ENCODE results near the gene ZSCAN21.

The ZSCAN21 gene

DNA sequence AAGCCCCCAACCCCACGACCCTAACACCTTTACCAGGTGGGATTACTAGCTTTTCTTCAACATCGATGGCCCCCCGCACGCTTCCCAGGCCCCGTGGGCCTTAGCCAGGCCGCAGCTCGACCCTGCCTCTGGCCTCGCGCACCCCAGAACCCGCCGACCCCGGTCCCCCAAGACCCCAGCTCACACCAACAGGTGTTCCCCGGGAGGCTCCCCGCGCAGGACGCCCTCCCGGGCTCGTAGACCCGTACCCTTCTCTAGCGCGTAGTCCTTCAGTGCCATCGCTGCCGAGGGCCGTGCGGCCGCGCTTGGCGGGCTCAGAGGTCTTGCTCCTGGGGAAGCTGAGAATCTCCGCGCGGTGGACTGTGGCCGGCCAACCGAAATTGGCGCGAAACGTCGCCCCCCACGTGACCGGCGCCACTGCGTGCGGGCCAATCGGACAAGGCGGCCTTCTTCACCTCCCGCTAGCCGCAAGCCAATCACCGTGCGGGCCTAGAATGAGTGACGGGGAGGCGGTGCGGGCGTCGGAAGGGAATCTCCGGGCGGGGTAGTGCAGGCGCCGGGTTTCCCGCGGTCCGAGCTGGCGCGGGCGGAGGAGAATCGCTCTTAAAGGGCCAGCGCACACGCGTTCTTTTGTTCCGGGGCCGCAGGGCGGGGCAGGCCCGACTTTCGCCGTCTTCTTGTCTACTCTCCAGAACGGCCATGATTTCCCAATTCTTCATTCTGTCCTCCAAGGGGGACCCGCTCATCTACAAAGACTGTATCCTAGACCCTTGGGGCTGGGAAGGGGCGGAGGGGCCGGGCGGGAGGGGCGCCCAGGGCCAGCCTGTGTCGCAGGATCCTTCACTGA, 51.7 kb downstream of the ZSCAN21 start, which contains the start of the genes AP4M1 and MCM7:
AP4M1 (plus strand) TSS at position 628 of the 847 bp plus-strand sequence; CDS start at position 700, 72 bp downstream.
MCM7 (minus strand) TSS at position 382 of the 847 bp plus-strand sequence; CDS start at position 279, 103 bp downstream.
- DNase-seq (ENCODE audit: low read depth): peak; percentile 99

DNA sequence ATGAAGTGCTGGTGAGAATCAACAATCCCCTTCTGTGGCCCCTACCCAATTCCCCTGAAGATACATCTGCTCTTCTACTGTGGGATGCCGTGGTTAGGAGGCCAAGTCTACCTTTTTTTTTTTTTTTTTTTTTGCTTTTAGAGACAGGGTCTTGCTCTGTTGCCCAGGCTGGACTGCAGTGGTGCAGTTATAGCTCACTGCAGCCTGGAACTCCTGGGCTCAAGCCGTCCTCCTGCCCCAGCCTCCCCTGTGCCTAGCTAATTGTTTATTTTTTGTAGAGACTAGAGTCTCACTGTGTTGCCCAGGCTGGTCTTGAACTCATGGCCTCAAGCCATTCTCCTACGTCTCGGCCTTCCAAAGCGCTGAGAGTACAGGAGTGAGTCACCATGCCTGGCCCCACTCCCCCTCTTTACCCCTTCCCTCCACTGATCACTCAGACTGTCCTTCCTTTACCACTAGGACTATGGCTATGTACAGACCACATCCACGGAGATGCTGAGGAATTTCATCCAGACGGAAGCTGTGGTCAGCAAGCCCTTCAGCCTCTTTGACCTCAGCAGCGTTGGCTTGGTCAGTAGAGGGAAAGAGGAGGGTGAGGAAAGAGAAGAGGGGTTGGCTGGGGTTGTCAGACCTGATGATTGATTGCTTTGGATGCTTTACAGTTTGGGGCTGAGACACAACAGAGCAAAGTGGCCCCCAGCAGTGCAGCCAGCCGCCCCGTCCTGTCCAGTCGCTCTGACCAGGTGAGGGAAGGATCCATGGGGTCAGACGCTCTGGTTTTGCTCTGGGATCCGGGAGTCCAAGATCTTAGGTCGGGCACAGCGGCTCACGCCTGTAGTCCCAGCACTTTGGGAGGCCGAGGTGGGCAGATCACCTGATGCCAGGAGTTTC, 53.6 kb downstream of the ZSCAN21 start:
- peak; percentile 93 for DNase-seq (ENCODE audit: low read depth)

DNA sequence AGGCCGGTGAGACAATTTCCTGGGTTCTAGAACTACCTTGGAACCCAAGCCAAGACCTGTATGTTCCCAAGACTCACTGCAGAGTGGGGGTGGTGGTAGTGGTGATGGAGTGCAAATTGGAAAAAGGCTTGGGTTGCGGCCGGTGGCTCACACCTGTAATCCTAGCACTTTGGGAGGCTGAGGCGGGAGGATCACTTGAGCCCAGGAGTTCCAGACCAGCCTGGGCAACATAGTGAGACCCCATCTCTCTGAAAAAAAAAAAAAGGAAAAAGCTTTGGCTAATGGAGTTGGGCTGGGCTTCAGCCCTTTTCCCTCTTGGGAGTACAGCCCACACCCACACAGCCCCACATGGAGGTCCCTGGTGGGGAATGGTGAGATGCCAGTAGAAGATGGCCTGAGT, 56.0 kb downstream of the ZSCAN21 start:
- no peak for DNase-seq (ENCODE audit: low read depth)

DNA sequence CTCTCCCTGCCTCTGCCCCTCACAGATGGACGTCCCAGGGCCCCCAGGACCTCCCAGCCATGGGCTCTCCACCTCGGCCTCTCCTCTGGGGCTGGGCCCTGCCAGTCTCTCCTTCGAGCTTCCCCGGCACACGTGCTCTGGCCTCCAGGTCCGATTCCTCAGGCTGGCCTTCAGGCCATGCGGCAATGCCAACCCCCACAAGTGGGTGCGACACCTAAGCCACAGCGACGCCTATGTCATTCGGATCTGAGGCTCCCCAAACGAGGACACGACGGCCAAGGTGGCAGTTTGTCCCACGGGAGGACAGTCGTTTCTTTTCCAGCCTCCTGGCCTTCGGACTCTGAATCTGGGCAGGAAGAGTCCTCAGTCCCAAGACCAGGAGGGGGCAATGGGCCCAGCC, 57.1 kb downstream of the ZSCAN21 start:
- DNase-seq (ENCODE audit: low read depth): no peak

DNA sequence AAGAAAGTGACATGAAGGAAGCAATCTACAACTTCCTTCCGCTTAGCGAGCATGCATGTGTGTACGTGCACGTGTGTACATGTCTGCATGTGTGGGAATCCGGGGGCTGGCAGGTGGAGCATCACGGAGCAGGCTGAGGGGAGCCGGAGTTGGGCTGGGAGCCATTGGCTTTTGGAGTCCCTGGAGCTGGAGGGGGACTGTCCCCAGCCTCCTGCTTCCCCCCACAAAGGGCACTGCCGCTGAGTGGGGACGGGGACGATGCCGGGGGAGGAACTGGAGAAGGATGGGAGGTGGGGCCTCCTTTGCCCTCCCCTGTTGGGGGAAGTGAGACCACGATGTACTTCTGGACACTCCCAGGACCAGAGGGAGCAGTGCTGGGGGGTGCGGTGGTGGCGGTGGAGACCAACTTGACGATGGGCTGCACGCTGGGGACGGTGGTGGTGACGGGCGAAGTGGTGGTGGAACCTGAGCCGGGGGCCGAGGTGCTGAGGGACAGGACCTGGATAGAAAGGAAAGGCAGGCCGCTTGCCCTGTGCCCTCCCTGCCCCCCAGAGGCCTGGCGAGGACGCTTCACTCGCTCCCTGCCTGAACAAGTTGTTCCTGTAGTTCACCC, 57.7 kb downstream of the ZSCAN21 start:
- DNase-seq (ENCODE audit: low read depth): no peak

DNA sequence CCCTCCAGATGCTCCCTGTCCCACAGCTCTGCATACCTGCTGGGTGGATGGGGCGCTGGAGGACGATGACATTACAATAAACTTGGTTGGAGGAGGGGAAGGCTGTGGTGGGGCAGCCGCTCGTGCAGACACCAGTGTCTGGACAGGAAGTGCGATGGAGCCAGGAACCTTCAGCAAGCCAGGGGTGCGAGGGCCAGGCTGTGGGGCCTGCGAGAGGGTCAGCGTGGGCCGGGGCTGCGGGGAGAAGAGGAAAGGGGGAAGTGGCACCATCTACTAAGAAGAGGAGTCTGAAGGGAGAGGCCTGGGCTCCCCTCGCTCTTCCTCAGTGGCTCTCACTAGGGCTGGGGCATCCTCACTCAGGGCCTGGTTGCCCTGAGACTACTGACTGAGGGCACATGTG, 58.3 kb downstream of the ZSCAN21 start:
- no peak for DNase-seq (ENCODE audit: low read depth)

DNA sequence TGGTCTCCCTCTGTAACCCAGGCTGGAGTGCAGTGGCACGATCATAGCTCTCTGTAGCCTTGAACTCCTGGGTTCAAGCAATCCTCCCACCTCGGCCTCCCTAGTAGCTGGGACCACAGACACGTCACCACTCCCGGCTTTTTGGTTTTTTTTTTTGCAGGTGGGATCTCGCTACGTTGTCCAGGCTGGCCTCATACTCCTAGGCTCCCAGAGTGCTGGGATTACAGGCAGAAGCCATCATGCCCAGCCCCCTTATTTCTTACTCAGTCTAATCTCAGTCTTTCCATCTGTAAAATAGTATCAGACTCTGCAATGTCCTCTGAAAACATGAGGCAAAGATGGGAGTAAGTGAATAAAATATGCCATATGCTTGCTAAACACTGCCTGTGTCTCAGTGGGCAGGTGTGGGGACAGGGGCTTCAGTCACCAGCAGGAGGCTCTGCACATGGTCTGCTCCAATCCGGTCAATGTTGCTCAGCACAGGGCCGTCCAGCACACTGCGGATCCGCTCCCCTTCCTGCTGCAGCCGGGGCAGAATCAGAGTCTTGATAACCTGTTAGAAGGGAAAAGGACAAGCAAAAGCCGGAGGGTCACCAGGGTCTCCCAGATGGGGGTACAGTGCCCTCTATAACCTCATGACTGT, 60.1 kb downstream of the ZSCAN21 start:
- DNase-seq (ENCODE audit: low read depth): no peak

DNA sequence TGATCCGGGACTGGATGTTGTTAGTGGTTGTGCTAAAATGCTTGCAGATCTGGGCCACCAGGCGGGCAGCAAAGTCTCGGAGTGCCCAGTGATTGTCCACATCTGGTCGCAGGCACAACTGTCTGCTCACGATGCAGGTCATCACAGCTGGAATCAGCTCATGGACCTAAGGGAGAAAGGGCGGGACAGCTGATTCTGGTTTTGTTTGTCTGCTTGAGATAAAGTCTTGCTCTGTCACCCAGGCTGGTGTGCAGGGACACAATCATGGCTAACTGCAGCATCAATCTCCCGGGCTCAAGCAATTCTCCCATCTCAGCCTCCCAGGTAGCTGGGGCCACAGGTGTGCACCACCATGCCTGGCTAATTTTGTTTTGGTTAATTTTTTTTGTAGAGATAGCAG, 61.6 kb downstream of the ZSCAN21 start:
- no peak for DNase-seq (ENCODE audit: low read depth)

DNA sequence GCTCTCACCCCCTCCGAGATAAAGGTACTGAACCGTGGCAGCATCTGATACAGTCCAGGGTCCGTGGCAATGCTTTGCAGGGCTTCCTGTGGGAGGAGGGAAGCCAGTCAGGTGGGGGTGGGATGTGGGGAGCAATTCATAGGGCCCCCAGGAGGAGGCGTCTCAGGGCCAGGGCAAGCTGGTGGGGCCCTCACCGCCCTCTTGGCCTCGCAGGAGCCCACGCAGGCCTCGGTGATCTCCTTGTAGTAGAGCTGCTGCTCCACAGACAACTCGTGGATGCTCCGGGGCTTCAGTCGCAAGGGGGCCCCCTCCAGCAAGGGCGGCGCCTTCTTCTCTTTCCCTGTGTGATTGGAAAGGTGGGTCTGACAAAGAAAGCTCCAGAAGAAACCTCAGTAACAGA, 62.3 kb downstream of the ZSCAN21 start:
- no peak for DNase-seq (ENCODE audit: low read depth)

All from EH (cell line).